GM13977 (cell line): ENCODE results near the gene CDC20.

Source experiments
- DNase-seq: peaks from one replicate; pipeline ENCODE4 v3.0.0; 2012; ENCODE audit warnings: low spot score
- in situ Hi-C: fragments of 300-500 bp; cut with MboI; formaldehyde crosslinking; loops from one replicate; pipeline ENCODE4 v1.12.0; 2022; ENCODE audit warnings: low sequenced_read_pairs, low pct_unique_long_range_greater_than_20kb, mixed read lengths, inconsistent platforms; ENCODE audit not compliant: unreplicated experiment
- TF ChIP-seq, protein P1 (sequence below): IDR thresholded peaks from 2 replicates; pipeline ENCODE4 v1.5.1; 2012; ENCODE audit warnings: mild to moderate bottlenecking, control low read depth; ENCODE audit not compliant: insufficient read depth; ENCODE audit errors: extremely low read depth, missing control alignments

The CDC20 gene

DNA sequence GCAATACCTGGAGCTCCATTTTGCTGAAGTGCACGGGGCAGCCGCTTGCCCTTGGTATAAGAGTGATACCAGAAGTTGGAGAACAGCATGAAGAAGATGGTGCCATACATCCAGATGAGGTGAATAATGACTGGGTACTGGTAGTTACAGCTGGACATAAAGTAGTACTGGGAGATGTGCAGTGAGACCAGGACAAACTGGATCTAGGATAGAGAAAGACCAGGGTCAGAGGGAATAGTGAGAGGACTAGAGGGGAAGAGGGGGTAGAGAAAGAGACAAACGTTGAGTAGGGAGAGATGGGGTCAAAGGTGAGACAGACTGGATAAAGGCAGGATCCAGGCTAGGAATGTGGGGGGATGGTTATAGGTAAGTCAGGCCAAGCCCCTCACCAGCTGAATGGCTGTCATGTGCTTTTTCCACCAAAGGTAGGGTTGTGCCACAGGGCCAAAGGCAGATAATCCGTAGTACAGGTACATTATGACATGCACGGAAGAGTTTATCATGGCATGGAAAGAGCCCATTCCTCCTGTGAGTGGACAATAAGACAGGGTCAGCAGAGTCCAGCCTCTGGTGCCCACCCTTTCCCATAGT, 5.2 kb downstream of the CDC20 start:
- in situ Hi-C loops = loop anchor here (25.0 kb wide), 1 partner anchor 127 kb away; no protein-coding TSS in a partner anchor
- DNase-seq = no peak
- TF ChIP-seq, protein P1, sequence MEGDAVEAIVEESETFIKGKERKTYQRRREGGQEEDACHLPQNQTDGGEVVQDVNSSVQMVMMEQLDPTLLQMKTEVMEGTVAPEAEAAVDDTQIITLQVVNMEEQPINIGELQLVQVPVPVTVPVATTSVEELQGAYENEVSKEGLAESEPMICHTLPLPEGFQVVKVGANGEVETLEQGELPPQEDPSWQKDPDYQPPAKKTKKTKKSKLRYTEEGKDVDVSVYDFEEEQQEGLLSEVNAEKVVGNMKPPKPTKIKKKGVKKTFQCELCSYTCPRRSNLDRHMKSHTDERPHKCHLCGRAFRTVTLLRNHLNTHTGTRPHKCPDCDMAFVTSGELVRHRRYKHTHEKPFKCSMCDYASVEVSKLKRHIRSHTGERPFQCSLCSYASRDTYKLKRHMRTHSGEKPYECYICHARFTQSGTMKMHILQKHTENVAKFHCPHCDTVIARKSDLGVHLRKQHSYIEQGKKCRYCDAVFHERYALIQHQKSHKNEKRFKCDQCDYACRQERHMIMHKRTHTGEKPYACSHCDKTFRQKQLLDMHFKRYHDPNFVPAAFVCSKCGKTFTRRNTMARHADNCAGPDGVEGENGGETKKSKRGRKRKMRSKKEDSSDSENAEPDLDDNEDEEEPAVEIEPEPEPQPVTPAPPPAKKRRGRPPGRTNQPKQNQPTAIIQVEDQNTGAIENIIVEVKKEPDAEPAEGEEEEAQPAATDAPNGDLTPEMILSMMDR = no peak

DNA sequence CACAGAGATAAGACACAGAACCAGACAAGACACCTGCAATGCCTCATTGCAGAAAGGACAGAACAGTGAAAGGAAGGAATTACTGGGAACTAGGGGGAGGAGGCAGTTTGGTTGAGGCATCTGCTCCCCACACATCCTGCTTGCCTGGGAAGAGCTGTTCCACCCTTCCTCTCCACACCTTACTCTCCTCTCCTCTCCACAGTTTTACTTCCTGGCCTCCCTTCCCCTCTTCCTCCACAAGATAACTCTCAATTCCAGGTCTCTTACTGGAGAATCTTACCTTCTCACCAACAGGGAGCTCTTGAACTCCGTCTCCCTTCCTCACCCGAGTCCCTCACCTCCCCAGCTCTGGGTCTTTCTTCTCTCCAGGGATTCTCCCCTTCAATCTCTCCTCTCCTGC, 6.9 kb downstream of the CDC20 start:
- TF ChIP-seq, protein P1 = no peak
- in situ Hi-C loops = loop anchor here (25.0 kb wide), 1 partner anchor 128 kb away; no protein-coding TSS in a partner anchor
- DNase-seq = no peak

DNA sequence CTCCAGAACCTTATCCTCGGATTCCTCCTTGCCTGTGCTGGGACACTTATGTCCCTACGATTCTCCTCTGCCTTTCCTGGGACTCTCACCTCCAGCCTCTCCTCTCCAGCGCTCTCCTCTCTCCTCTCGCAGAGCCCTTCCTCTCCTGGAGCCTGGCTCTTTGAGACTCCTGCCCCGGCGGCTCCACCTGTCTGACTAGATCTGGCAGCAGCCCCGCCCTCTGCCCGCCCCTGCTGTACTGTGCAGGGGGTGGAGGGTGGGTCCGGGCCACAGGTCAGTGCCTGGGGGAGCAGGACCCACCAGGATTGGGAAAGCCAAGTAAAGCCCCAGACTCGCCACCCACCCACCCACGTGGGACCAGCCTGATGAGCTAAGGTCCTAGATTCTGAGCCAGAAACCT, 7.4 kb downstream of the CDC20 start:
- in situ Hi-C loops = loop anchor here (25.0 kb wide), 1 partner anchor 129 kb away; no protein-coding TSS in a partner anchor
- TF ChIP-seq, protein P1 = no peak
- DNase-seq = no peak

DNA sequence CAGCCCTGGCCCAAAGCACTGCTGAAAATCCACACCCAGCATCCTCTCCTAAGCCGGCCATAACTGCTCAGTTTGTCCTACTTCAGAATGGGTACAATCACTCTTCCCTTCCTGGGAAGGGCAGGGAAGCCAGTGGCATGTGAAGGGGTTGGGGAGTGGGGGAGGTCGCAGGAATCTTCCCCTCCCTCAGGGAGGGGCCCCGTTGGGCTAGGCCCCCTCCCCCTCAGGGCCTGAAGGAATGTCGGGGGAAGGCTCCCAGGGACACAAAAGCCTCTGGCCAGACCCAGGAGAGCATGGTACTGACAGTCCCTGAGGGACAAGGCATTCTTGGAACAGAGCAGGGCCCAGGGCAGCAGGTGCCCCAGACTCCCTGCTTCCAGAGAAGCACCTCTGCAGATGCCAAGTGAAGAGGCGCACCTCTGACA, 7.8 kb downstream of the CDC20 start:
- in situ Hi-C loops = loop anchor here (25.0 kb wide), 1 partner anchor 129 kb away; no protein-coding TSS in a partner anchor
- DNase-seq = no peak
- TF ChIP-seq, protein P1 = no peak

DNA sequence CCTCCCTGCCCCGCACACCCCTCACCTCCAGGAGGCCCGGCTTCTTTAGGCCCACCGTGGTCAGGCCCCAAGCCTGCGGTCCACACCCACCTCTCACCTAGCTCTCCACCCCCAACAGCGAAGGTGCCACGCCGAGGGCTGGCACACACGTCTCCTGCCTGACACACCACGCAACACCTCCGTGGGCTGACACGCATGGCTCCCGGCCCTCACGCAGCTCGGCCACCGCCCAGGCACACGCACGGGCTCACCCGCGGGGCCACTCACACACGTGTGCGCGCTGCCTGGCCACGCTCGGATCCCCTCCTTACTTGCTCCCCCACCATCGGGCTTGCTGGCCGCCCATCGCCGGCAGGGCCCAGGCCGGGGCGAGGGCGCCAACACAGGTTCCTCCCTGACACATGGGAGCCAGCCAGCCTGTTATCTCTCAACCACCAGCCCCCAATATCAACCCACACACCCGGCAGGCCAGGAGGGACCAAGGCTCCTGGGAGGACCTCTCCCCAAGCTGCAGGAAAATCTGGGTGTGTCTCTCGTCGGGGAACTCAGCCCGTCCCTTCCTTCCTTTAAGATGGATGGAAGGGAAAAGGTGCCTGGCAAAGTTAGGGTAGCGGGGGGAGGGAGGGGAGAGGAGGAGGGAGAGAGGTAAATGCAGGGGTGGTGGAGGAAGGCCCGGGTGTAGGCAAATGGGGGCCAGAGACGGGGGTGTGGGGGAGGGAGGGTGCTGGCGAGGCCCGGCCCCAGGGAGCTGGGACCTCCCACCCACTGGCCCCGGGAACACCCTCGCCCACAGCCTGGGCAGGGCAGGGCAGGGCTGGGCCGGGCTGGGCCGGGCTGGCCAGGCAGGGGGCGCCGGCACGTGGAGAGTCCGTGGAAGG, 8.5 kb downstream of the CDC20 start:
- in situ Hi-C loops = loop anchor here (25.0 kb wide), 1 partner anchor 130 kb away; no protein-coding TSS in a partner anchor
- TF ChIP-seq, protein P1 = no peak
- peak; percentile 85 for DNase-seq

DNA sequence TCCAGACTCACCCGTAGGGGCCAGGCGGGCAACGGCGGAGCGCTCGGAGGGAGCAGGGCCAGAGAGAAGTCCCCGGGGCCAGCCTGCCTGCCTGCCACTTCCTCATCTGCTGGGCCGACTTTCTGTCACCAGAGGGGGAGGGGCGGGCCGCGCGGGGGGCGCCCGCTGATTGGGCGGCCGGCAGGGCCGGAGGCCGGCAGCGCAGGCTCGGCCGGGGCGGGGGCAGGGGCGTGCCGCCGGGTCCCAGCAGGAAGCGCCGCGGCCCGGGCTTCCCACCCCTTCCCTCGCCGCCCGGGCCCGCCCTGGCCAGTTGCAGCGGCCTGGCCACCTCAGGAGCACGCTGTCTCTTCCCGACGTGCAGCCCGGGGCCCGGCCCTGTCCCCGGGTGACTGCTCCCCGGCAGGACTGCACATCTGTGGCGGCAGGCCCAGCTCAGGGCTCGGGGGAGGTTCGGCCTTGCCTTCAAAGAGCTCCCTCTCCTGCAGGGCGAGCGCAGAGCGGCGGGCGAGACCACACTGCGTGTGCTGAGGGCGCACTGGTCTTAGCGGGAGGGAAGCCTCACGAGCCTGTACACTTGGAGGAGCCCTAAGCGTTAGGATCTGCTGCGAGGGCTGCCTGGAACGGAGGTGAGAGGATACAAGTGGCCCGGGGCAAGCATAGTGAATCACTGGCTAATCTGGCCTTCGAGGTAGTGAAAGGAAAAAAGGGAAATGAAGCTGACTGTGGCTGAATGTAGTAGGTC, 9.3 kb downstream of the CDC20 start, which contains the start of gene ELOVL1:
TSS of gene ELOVL1 (minus strand) at position 108 of the 742 bp plus-strand sequence. CDS start 2,402 bp downstream, outside the sequence.
- DNase-seq = peak; percentile 98
- in situ Hi-C loops = loop anchor here (25.0 kb wide), 1 partner anchor 131 kb away; no protein-coding TSS in a partner anchor
- TF ChIP-seq, protein P1 = peak; percentile 35
